H9 (cell line): ENCODE data around the gene ACACB. TPM values are rescaled to one million over a fixed set of nuclear protein-coding genes. Genes with fewer than 3 reads are reported as not detected.

Source experiments
- DNase-seq: peaks from one replicate; pipeline ENCODE4 v3.0.0-alpha.2; 2017
- H2AFZ ChIP-seq: one replicate; pipeline ENCODE4 v1.6.1; 2013; ENCODE audit warnings: mild to moderate bottlenecking, low read length, control low read depth, moderate library complexity
- H2AK5ac ChIP-seq: 2 replicates; pipeline ENCODE4 v1.6.1; 2013; ENCODE audit warnings: low read length, control low read depth, mixed read lengths; ENCODE audit not compliant: insufficient read length
- H2BK120ac ChIP-seq: one replicate; pipeline ENCODE4 v1.6.1; 2013; ENCODE audit warnings: low read depth, mild to moderate bottlenecking, low read length, control low read depth, inconsistent platforms; ENCODE audit not compliant: poor library complexity, severe bottlenecking
- H2BK12ac ChIP-seq: 2 replicates; pipeline ENCODE4 v1.6.1; 2013; ENCODE audit warnings: low read length, control low read depth, mixed read lengths, low read depth; ENCODE audit not compliant: insufficient read length
- H2BK15ac ChIP-seq: 2 replicates; pipeline ENCODE4 v1.6.1; 2013; ENCODE audit warnings: low read depth, low read length, control low read depth
- H2BK20ac ChIP-seq: one replicate; pipeline ENCODE4 v1.6.1; 2013; ENCODE audit warnings: low read depth, mild to moderate bottlenecking, low read length, control low read depth, inconsistent platforms; ENCODE audit not compliant: poor library complexity, severe bottlenecking
- H2BK5ac ChIP-seq: 2 replicates; pipeline ENCODE4 v1.6.1; 2013; ENCODE audit warnings: low read length, control low read depth, mixed read lengths; ENCODE audit not compliant: insufficient read length
- H3K14ac ChIP-seq: 2 replicates; pipeline ENCODE4 v1.6.1; 2013; ENCODE audit warnings: low read length, control low read depth; ENCODE audit not compliant: insufficient read depth
- H3K18ac ChIP-seq: 2 replicates; pipeline ENCODE4 v1.6.1; 2013; ENCODE audit warnings: low read depth, mild to moderate bottlenecking, mixed read lengths, low read length, control low read depth; ENCODE audit not compliant: insufficient read length
- H3K23ac ChIP-seq: 2 replicates; pipeline ENCODE4 v1.6.1; 2013; ENCODE audit warnings: low read length, control low read depth, mixed read lengths, low read depth; ENCODE audit not compliant: insufficient read length
- H3K23me2 ChIP-seq: 2 replicates; pipeline ENCODE4 v1.6.1; 2013; ENCODE audit warnings: low read depth, mild to moderate bottlenecking, mixed read lengths, low read length, control low read depth; ENCODE audit not compliant: insufficient read length, poor library complexity, severe bottlenecking
- H3K27ac ChIP-seq: 2 replicates; pipeline ENCODE4 v1.5.1; 2013; ENCODE audit warnings: low read length, control low read depth, mixed read lengths, low read depth; ENCODE audit not compliant: insufficient read length
- H3K27me3 ChIP-seq: 2 replicates; pipeline ENCODE4 v1.6.1; 2013; ENCODE audit warnings: low read length, control low read depth, inconsistent platforms; ENCODE audit not compliant: insufficient read depth
- H3K4ac ChIP-seq: 2 replicates; pipeline ENCODE4 v1.6.1; 2013; ENCODE audit warnings: low read depth, mild to moderate bottlenecking, control low read depth, inconsistent platforms, low read length, moderate library complexity
- H3K4me1 ChIP-seq: 2 replicates; pipeline ENCODE4 v1.6.1; 2013; ENCODE audit warnings: low read length, control low read depth, inconsistent platforms; ENCODE audit not compliant: insufficient read depth
- H3K4me2 ChIP-seq: 2 replicates; pipeline ENCODE4 v1.6.1; 2013; ENCODE audit warnings: low read length, control low read depth, mixed read lengths; ENCODE audit not compliant: insufficient read length, insufficient read depth
- H3K56ac ChIP-seq: 2 replicates; pipeline ENCODE4 v1.6.1; 2013; ENCODE audit warnings: low read depth, mild to moderate bottlenecking, mixed read lengths, low read length, control low read depth; ENCODE audit not compliant: insufficient read length
- H3K79me1 ChIP-seq: 2 replicates; pipeline ENCODE4 v1.6.1; 2013; ENCODE audit warnings: low read depth, mild to moderate bottlenecking, moderate library complexity, low read length, control low read depth, inconsistent platforms; ENCODE audit not compliant: insufficient read depth, poor library complexity, severe bottlenecking
- H3K79me2 ChIP-seq: 2 replicates; pipeline ENCODE4 v1.6.1; 2013; ENCODE audit warnings: low read length, control low read depth, inconsistent platforms; ENCODE audit not compliant: insufficient read depth
- H3K9ac ChIP-seq: 2 replicates; pipeline ENCODE4 v1.6.1; 2013; ENCODE audit warnings: low read length, control low read depth, mixed read lengths; ENCODE audit not compliant: insufficient read length; ENCODE audit errors: extremely low read depth
- H3K9me3 ChIP-seq: one replicate; pipeline ENCODE4 v1.6.1; 2013; ENCODE audit warnings: low read depth, low read length, inconsistent platforms; ENCODE audit not compliant: control insufficient read depth
- H3T11ph ChIP-seq: one replicate; pipeline ENCODE4 v1.6.1; 2013; ENCODE audit warnings: mild to moderate bottlenecking, low read length, control low read depth, inconsistent platforms
- H4K20me1 ChIP-seq: one replicate; pipeline ENCODE4 v1.6.1; 2013; ENCODE audit not compliant: control insufficient read depth, insufficient read length, insufficient read depth
- H4K5ac ChIP-seq: 2 replicates; pipeline ENCODE4 v1.6.1; 2013; ENCODE audit warnings: low read depth, mild to moderate bottlenecking, mixed read lengths, low read length, control low read depth; ENCODE audit not compliant: insufficient read length
- H4K8ac ChIP-seq: replicated peaks from 2 replicates; pipeline ENCODE4 v1.6.1; 2013; ENCODE audit warnings: low read length, control low read depth, mixed read lengths, low read depth; ENCODE audit not compliant: insufficient read length
- H4K91ac ChIP-seq: 2 replicates; pipeline ENCODE4 v1.6.1; 2013; ENCODE audit warnings: low read depth, mild to moderate bottlenecking, moderate library complexity, mixed read lengths, low read length, control low read depth; ENCODE audit not compliant: insufficient read length
- H3K27ac Mint-ChIP-seq, 3 experiments: 2 replicates in 2 of 3; 3 replicates in 1 of 3; pipeline ENCODE4 v1.8.0; 2020 to 2021; ENCODE audit warnings: mixed read lengths in 3 of 3, mild to moderate bottlenecking in 1 of 3, moderate library complexity in 1 of 3
- H3K27me3 Mint-ChIP-seq: 2 replicates; pipeline ENCODE4 v1.8.0; 2021; ENCODE audit warnings: low read depth, mild to moderate bottlenecking, moderate library complexity, mixed read lengths
- H3K36me3 Mint-ChIP-seq, 3 experiments: 2 replicates in 2 of 3; 3 replicates in 1 of 3; pipeline ENCODE4 v1.8.0; 2020 to 2021; ENCODE audit warnings: low read depth in 3 of 3, mixed read lengths in 3 of 3; ENCODE audit not compliant: insufficient read depth in 1 of 3
- H3K4me1 Mint-ChIP-seq, 2 experiments: 2 replicates each; pipeline ENCODE4 v1.8.0; 2020; ENCODE audit warnings: mixed read lengths in 2 of 2
- H3K4me3 Mint-ChIP-seq, 2 experiments: 2 replicates in 1 of 2; 3 replicates in 1 of 2; pipeline ENCODE4 v1.8.0; 2020 to 2021; ENCODE audit warnings: mild to moderate bottlenecking in 2 of 2, mixed read lengths in 2 of 2, moderate library complexity in 1 of 2
- H3K9me3 Mint-ChIP-seq, 2 experiments: 2 replicates in 1 of 2; 3 replicates in 1 of 2; pipeline ENCODE4 v1.8.0; 2020; ENCODE audit warnings: mild to moderate bottlenecking in 2 of 2, mixed read lengths in 2 of 2, moderate library complexity in 1 of 2
- WGBS: extraction: QIAGEN DNeasy Blood & Tissue Kit; methylation state at CpG from one replicate; pipeline ENCODE4 v1.1.7; 2013; ENCODE audit warnings: missing lambda C conversion rate, low lambda C conversion rate, mixed read lengths; ENCODE audit not compliant: insufficient read length; ENCODE audit errors: extremely low coverage; 5-methylcytosine and 5-hydroxymethylcytosine counted together
- total RNA-seq: library from RNA; stranded (reverse); gene quantifications from 2 replicates; pipeline ENCODE4 v1.2.1, GENCODE V29; 2021
- TF ChIP-seq, protein P1 (sequence below): fragments of 200-600 bp; sonication (generic); conservative IDR thresholded peaks from 3 replicates; pipeline ENCODE4 v1.8.0; 2021; ENCODE audit warnings: antibody characterized with exemption, mild to moderate bottlenecking

ACACB gene
- total RNA-seq, 1 experiment from 2014 or later: 14.2 TPM

DNA sequence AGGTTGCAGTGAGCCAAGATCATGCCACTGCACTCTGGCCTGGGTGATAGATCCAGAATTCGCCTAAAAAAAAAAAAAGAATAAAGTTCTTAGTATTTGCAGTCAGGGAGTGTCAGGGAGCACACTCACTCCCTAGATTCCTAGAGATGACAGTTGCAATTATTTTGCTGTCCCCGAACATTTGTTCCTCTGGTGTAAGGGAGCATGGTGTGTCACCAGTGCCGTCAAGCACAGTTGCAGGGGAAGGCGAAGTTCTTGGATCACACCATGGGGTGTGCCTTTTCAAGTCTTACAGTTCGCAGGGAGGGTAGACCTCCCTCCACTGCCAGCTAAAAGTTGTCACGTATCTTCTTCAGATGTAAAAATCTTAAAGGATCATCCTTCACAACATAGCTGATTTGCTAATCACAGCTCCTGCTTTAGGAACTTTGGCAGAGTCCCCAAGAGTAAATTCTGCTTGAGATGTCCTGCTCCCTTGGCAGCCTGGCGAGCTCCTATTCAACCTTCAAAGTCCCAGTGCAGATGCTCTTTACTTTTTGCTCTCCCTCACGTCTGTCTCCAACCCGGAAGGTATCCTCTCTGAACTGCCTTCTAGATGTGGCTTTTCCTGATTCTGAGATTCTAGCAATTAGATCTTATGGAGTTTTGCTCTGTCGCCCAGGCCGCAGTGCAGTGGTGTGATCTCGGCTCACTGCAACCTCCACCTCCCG, 11.3 kb downstream of the ACACB start:
- Histone ChIP-seq H2BK120ac (no peak overlapping the region), H4K8ac (no peak overlapping the region), H3K14ac (no peak overlapping the region), H3K27ac (no peak overlapping the region), H3K4me1 (peaks cover 6% of the 10 kb centered on the region), H2AFZ (no peak overlapping the region), H3K18ac (no peak overlapping the region), H2AK5ac (no peak overlapping the region), H3T11ph (no peak overlapping the region), H3K4me2 (no peak overlapping the region), H3K9ac (no peak overlapping the region), H2BK15ac (no peak overlapping the region), H3K79me2 (no peaks in the 10 kb centered on the region), H3K23me2 (no peaks in the 10 kb centered on the region), H3K9me3 (no peaks in the 10 kb centered on the region), H2BK20ac (no peak overlapping the region), H3K4ac (no peak overlapping the region), H2BK5ac (no peak overlapping the region), H3K79me1 (no peaks in the 10 kb centered on the region), H4K20me1 (no peaks in the 10 kb centered on the region), H2BK12ac (no peak overlapping the region), H3K23ac (no peak overlapping the region), H3K27me3 (no peaks in the 10 kb centered on the region), H4K5ac (no peak overlapping the region), H4K91ac (no peak overlapping the region), H3K56ac (no peak overlapping the region)
- no CpG with 5 or more reads among the region's 13 CpGs for WGBS
- Mint-ChIP-seq H3K27ac (peak overlapping the region in 1 of 3 experiments; percentile 8; a peak in 1 of 7 replicates), H3K27me3 (no peaks in the 10 kb centered on the region; the same call in 1 of the 2 replicates), H3K4me3 (no peak overlapping the region), H3K36me3 (no peaks in the 10 kb centered on the region; a peak in 1 of 7 replicates), H3K4me1 (peaks cover 8 to 9% of the 10 kb centered on the region in 2 experiments), H3K9me3 (no peaks in the 10 kb centered on the region)
- DNase-seq: no peak
- TF ChIP-seq, protein P1, sequence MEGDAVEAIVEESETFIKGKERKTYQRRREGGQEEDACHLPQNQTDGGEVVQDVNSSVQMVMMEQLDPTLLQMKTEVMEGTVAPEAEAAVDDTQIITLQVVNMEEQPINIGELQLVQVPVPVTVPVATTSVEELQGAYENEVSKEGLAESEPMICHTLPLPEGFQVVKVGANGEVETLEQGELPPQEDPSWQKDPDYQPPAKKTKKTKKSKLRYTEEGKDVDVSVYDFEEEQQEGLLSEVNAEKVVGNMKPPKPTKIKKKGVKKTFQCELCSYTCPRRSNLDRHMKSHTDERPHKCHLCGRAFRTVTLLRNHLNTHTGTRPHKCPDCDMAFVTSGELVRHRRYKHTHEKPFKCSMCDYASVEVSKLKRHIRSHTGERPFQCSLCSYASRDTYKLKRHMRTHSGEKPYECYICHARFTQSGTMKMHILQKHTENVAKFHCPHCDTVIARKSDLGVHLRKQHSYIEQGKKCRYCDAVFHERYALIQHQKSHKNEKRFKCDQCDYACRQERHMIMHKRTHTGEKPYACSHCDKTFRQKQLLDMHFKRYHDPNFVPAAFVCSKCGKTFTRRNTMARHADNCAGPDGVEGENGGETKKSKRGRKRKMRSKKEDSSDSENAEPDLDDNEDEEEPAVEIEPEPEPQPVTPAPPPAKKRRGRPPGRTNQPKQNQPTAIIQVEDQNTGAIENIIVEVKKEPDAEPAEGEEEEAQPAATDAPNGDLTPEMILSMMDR: no peak
